Transverse colon (tissue), 4 donors: ENCODE measurements around the gene C4orf36.

Experiments used
- CTCF ChIP-seq, 5 experiments: fragments of 200-600 bp in 3 of 5; fragments of 450-650 bp in 2 of 5; sonication (generic) in 3 of 5; IDR thresholded peaks; 1 replicate in 2 of 5; 2 replicates in 3 of 5; pipeline ENCODE4 v1.5.1; 2016 to 2017; ENCODE audit warnings: antibody characterized with exemption in 5 of 5, inconsistent platforms in 3 of 5, mild to moderate bottlenecking in 2 of 5, moderate library complexity in 1 of 5
- EP300 ChIP-seq: sonication (generic); formaldehyde crosslinking; IDR thresholded peaks from one replicate; pipeline ENCODE4 v1.6.1; 2017; ENCODE audit warnings: antibody characterized with exemption, low read depth
- POLR2A ChIP-seq: fragments of 450-650 bp; IDR thresholded peaks from one replicate; pipeline ENCODE4 v1.6.1; 2016; ENCODE audit warnings: antibody characterized with exemption, mild to moderate bottlenecking, moderate library complexity
- POLR2AphosphoS5 ChIP-seq, 3 donors: sonication (generic); formaldehyde crosslinking; IDR thresholded peaks; one replicate each; pipeline ENCODE4 v1.6.1; 2016; ENCODE audit warnings: antibody characterized with exemption in 3 of 3

GRCh38 chr4:86908251-86908657, 16.0 kb upstream of the C4orf36 start:
- no peak for TF ChIP-seq POLR2AphosphoS5 (IDR thresholded peaks at IDR 0.05)
- TF ChIP-seq CTCF (IDR thresholded peaks at IDR 0.05): no peak
- no peak for TF ChIP-seq POLR2A
- no peak for TF ChIP-seq EP300
